HCEC 1CT (cell line): Measurements from ENCODE around the gene ARHGAP15.
A peak's percentile ranks its signal among the peaks of the same experiment; 100 is the strongest.

Experiments used
- DNase-seq: peaks from one replicate; pipeline ENCODE4 v3.0.0-alpha.2; 2017

ARHGAP15 gene

GRCh38 chr2:143603846-143604565 is 474.8 kb downstream of the ARHGAP15 start:
- DNase-seq: no peak

GRCh38 chr2:143604566-143604959 is 475.3 kb downstream of the ARHGAP15 start:
- no peak for DNase-seq

- peak; percentile 27 for DNase-seq
These were observed 478.2 kb downstream of the ARHGAP15 start for GRCh38 chr2:143607231-143608062.

GRCh38 chr2:143608063-143608423 is 478.8 kb downstream of the ARHGAP15 start:
- DNase-seq: no peak

GRCh38 chr2:143608758-143609157 is 479.5 kb downstream of the ARHGAP15 start:
- no peak for DNase-seq

GRCh38 chr2:143611336-143611735 is 482.1 kb downstream of the ARHGAP15 start:
- no peak for DNase-seq

GRCh38 chr2:143615562-143615961 is 486.3 kb downstream of the ARHGAP15 start:
- no peak for DNase-seq

- no peak for DNase-seq
These were observed 487.2 kb downstream of the ARHGAP15 start for GRCh38 chr2:143616452-143616851.

GRCh38 chr2:143617803-143618415 is 488.7 kb downstream of the ARHGAP15 start:
- no peak for DNase-seq

- DNase-seq: no peak
These were observed 492.9 kb downstream of the ARHGAP15 start for GRCh38 chr2:143622106-143622505.

- DNase-seq: no peak
These were observed 494.2 kb downstream of the ARHGAP15 start for GRCh38 chr2:143623231-143623908.

- no peak for DNase-seq
These were observed 494.7 kb downstream of the ARHGAP15 start for GRCh38 chr2:143623909-143624260.

GRCh38 chr2:143629340-143629739 is 500.1 kb downstream of the ARHGAP15 start:
- peak; percentile 29 for DNase-seq

- DNase-seq: no peak
These were observed 503.6 kb downstream of the ARHGAP15 start for GRCh38 chr2:143632751-143633374.

- DNase-seq: no peak
These were observed 504.2 kb downstream of the ARHGAP15 start for GRCh38 chr2:143633419-143633818.

GRCh38 chr2:143635302-143635701 is 506.1 kb downstream of the ARHGAP15 start:
- DNase-seq: no peak

- no peak for DNase-seq
These were observed 506.7 kb downstream of the ARHGAP15 start for GRCh38 chr2:143635936-143636335.

GRCh38 chr2:143640826-143641225 is 511.6 kb downstream of the ARHGAP15 start:
- DNase-seq: no peak

- DNase-seq: no peak
These were observed 516.9 kb downstream of the ARHGAP15 start for GRCh38 chr2:143645921-143646645.

GRCh38 chr2:143649226-143649740 is 520.1 kb downstream of the ARHGAP15 start:
- DNase-seq: no peak

- no peak for DNase-seq
These were observed 523.5 kb downstream of the ARHGAP15 start for GRCh38 chr2:143652692-143653091.

- no peak for DNase-seq
These were observed 539.0 kb downstream of the ARHGAP15 start for GRCh38 chr2:143668234-143668633.
